NCI-H1694 (cell line): ENCODE results near the gene AGMO.

ENCODE experiments used
- DNase-seq: peaks from one replicate; lab custom pipeline; 2025; lab: John Stamatoyannopoulos, UW

Gene AGMO

DNA sequence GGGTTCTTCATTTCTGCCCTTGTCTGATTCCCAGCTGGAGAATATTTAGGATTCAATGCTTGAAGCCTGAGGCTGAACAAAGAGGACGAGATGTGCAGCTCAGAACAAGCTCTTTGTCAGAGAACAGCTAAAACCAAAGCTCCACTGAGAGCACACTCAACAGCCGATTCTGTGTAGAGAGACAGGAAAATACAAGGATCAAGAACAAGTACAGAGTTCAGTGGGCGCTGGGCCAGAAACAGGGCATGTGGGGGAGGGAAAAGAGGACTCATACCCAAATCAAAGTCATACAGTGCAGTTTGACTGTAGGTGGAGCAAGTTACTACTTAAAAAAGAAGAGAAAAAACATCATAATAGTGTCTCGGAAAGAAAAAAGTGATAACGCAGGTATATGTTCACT lies at the start of gene AGMO:
Gene AGMO (minus strand): TSS at position 181 of the 400 bp plus-strand sequence.
- no peak for DNase-seq

DNA sequence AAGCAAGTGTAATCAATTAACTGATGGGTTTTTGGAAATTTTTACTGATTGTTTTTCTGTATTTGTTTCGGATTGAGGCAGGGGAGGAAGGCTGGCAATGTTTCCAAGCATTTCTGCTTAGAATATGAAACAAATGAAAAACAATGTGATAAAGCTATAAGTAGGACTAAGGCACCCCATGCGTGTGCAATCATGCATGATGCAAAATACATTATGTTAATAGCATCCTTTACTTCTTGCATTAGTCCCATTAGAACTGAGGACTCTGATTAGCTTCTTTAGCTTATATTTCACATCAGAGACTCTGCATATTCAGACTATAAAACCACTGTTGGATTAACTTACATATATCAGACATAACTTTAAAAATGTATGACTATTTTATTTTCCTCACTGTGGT lies 48.7 kb upstream of the AGMO start:
- no peak for DNase-seq

DNA sequence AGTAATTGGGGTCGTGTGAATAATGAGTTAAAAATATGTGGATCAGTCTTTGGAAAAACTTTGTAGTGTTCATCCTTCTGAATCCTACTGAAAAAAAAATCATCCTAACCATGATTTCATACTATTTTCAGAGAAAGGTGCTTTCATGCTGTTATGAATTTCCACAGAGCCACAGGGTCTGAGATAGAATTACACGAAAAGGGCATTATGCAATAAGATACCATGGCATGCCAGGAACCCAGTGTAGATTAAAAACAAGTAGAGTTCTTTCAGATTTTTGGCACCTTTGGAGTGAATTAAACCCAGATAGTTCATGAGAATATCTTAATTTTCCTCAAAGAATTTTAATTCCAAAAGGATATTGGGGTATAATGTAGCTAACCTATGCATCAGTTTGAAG lies 47.5 kb upstream of the AGMO start:
- DNase-seq, result no peak

- peak; percentile 1 for DNase-seq
Measured at GRCh38 chr7:15607529-15608210, 45.9 kb upstream of the AGMO start.

DNA sequence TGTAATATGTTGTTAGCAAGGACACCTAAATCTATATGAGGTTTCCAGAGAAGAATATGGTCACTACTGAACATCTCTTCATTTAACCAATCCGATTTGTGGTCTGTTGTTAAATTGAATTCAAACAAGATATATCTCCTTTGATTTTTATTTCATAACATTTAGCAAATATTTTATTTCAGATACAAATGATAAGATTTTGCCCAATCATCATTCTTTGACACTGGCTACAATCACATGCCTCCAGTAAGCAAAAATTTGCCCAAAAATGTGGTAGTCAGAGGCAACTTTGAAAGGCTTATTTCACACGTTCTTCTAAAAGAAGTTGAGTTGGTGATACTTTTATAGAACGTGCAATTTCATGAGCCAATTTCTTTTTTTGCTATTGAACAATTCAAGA lies 44.7 kb upstream of the AGMO start:
- DNase-seq, result no peak

GRCh38 chr7:15604166-15604565 lies 42.4 kb upstream of the AGMO start:
- no peak for DNase-seq

- no peak for DNase-seq
Measured at GRCh38 chr7:15603124-15603523, 41.3 kb upstream of the AGMO start.

GRCh38 chr7:15602236-15602635 lies 40.4 kb upstream of the AGMO start:
- peak; percentile 64 for DNase-seq

DNA sequence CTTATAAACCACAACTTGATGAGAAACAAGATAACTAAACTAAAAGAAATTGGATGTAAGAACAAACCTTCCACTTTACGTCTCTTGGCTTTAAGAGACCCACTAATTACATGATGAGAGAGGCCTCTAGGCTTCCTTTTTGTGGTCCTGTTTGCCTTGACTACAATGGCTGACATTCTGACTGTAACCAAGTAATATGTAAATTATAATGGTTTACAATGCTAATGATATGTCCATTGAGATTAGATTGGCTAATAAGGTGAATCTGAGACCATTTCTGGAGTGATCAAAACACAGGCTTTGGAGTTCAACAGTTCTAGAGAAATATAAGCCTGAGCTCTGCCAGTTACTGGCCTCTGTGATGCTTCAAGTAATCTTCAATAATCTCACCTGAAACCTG lies 39.4 kb upstream of the AGMO start:
- DNase-seq, result no peak

DNA sequence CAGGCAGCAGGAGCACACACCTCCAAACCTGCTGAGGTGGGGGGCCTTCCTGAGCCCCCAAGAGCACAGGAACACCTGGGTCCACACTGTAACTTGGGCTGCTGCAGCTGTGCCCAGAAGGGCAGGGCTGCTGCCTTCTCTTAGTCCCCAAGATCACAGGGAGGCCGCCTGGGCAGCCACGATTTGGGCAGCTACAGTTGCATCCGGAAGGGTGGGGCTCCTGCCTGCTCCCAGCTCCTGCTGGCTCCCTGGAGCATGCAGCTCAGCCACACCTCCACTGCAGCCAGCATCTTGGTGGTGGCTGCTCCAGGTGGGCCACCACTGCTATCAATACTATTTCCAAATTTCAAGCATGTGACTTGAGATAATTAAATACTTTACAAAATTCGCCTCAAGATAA lies 38.5 kb upstream of the AGMO start:
- no peak for DNase-seq

GRCh38 chr7:15594461-15594860 lies 32.6 kb upstream of the AGMO start:
- DNase-seq, result no peak

DNA sequence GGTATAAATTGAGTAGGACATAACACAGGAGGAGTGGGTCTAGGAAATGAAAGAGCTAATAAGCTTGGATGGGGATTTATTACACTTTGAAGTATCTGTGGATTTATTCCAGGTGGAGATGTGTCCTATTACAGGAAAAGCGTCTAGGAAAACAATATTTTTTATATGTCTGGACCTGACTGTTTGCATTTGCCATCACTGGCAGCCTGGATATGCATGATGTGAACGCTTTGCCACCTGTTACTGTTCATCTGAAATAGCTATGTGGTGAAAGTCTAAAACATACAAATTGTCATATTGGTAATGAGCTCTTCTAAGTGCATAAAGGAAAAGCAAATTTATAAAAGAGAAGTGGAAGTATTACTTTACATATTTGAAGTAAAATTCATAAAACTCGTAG lies 31.6 kb upstream of the AGMO start:
- DNase-seq, result no peak

DNA sequence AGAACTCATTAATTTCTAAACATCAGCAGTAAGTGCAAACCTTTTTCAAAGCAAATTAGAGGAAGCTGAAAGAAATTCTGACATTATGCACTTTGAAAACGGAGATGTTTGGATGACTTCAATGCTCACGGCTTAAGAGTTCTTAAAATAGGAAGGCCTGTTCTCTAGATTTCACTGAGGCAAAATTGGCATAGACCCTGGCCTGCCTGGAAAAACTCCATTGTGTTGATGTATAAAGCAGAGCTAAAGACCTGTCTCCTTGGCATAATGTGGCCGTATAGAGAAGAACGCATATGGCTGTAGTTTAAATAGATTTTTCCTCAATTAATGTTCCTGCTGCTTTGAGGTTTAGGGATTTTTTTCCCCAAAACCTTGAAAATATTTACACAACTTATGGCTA lies 24.5 kb upstream of the AGMO start:
- no peak for DNase-seq

GRCh38 chr7:15584575-15584974 lies 22.8 kb upstream of the AGMO start:
- no peak for DNase-seq

- no peak for DNase-seq
Measured at GRCh38 chr7:15582773-15583172, 21.0 kb upstream of the AGMO start.

DNA sequence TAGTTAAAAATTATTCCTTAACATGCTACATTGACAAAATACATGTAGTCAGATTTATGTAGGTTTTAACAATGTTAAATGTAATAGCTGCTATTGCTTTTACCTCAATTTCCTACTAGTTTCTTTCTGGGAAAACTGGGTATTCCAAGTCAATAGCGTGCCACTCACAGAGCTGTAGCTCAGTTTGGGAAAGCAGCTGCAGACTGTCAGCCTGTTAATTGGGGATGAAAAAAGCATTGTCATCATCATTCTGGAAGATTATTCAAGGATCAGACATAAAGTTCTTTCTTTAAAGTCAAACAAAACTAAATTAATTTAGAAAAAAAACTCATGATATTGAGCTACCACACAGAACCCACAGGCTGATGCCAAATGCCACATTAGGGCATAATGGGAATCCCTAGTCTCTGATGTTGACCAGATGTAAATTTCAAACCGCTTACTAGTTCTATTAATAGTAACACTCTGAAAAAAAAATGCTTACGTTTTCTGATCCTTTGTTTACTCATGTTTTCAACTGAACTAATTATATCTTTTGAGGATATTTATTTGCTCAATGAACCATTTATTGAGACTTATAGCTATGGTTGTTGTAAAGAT lies 19.6 kb upstream of the AGMO start:
- no peak for DNase-seq

DNA sequence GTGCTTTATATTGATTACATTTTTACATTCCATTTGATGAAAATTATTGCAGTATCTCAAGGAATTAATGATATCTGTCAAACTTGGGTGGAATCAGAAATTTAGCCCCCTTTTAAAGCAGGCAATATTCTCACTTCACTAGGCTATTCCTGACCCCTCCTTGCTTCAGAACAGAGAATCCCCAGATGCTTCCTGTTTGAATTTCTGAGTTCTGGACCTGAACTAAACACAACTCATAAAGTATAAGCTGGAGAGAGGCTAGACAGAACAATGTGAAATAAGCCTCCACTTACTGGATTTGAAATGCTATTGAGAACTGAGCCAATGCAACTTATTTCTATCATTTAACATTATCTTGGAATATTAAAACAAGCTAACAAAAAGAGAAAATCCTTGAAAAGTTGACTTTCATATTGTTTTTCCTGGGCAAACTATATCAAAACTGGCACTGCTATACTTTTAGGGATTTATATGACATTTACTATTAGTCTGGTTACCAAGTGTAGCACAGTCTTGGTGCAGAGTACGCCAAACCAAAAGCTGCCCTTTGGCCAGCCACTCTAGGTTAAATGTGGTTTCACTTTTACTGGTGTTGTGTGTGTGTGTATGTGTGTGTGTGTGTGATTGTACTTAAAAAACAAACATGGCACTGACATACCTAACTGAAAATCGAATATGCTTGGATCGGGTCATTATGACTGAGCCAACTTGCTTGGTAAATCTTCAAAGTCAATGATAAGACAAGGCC lies 19.0 kb upstream of the AGMO start:
- DNase-seq, result no peak

DNA sequence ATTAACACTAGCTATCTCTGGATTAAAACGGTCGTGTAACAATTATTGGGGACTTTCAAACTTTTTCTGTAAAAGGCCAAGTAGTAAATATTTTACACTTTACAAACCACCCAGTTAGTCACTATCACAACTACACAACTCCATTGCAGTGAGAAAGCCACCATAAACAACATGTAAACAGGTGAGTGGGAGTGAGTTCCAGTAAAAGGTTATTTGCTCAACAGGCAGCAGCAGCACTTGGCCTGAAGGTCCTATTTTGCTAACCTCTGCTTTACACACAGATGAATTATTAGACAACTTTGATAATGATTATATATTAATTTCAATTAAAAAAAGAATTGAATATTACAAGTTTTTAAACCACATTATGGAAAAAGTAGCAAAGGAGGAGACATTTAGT lies 15.8 kb upstream of the AGMO start:
- no peak for DNase-seq

- no peak for DNase-seq
Measured at GRCh38 chr7:15571301-15571878, 9.6 kb upstream of the AGMO start.

GRCh38 chr7:15567652-15568051 lies 5.8 kb upstream of the AGMO start:
- DNase-seq, result no peak

GRCh38 chr7:15567036-15567435 lies 5.2 kb upstream of the AGMO start:
- DNase-seq, result no peak

GRCh38 chr7:15566476-15566875 lies 4.7 kb upstream of the AGMO start:
- no peak for DNase-seq

GRCh38 chr7:15560968-15561367 lies 847 bp downstream of the AGMO start:
- DNase-seq, result no peak
